Heart left ventricle (tissue), 16 donors: Measurements from ENCODE around the gene WFDC1. TPM values are rescaled to one million over a fixed set of nuclear protein-coding genes. Genes with fewer than 3 reads are reported as not detected.
A peak's percentile ranks its signal among the peaks of the same experiment; 100 is the strongest.

Source experiments
- ATAC-seq, 4 donors: fragments of 200-7000 bp; cut with Tn5 transposase; one replicate each; pipeline ENCODE4 v1.9.1; 2020 to 2022; ENCODE audit warnings: moderate library complexity in 4 of 4, mild to moderate bottlenecking in 3 of 4, moderate number of reproducible peaks in 1 of 4
- DNase-seq, 5 donors: peaks; one replicate each; pipeline ENCODE4 v3.0.0-alpha.2; 2020
- H3K27ac ChIP-seq, 12 donors: fragments of 200-600 bp; sonication (generic) in 4 of 12; one replicate each; pipeline versions ENCODE4 v1.5.0 to v1.8.0; 2016 to 2022; ENCODE audit warnings: mild to moderate bottlenecking in 2 of 12
- H3K27me3 ChIP-seq, 9 donors: fragments of 200-600 bp; sonication (generic) in 2 of 9; one replicate each; pipeline versions ENCODE4 v1.5.1 to v1.8.0; 2016 to 2022; ENCODE audit warnings: mild to moderate bottlenecking in 3 of 9
- H3K36me3 ChIP-seq, 9 donors: fragments of 200-600 bp; sonication (generic) in 2 of 9; one replicate each; pipeline versions ENCODE4 v1.5.0 to v1.8.0; 2018 to 2022; ENCODE audit warnings: mild to moderate bottlenecking in 2 of 9
- H3K4me1 ChIP-seq, 12 donors: fragments of 200-600 bp; sonication (generic) in 4 of 12; one replicate each; pipeline versions ENCODE4 v1.5.0 to v1.8.0; 2016 to 2022; ENCODE audit warnings: mild to moderate bottlenecking in 3 of 12
- H3K4me3 ChIP-seq, 12 donors: fragments of 200-600 bp; sonication (generic) in 4 of 12; one replicate each; pipeline versions ENCODE4 v1.5.0 to v1.8.0; 2017 to 2022; ENCODE audit warnings: mild to moderate bottlenecking in 9 of 12, moderate library complexity in 4 of 12
- H3K9me3 ChIP-seq, 12 donors: fragments of 200-600 bp; sonication (generic) in 4 of 12; one replicate each; pipeline versions ENCODE4 v1.5.0 to v1.8.0; 2016 to 2022; ENCODE audit warnings: mild to moderate bottlenecking in 1 of 12
- CTCF ChIP-seq, 12 donors: fragments of 200-600 bp; sonication (generic) in 4 of 12; IDR thresholded peaks; one replicate each; pipeline versions ENCODE4 v1.5.0 to v1.8.0; 2018 to 2022; ENCODE audit warnings: antibody characterized with exemption in 12 of 12, mild to moderate bottlenecking in 5 of 12
- POLR2A ChIP-seq, 2 donors: fragments of 450-650 bp; IDR thresholded peaks; one replicate each; pipeline ENCODE4 v1.6.1; 2017; ENCODE audit warnings: antibody characterized with exemption in 2 of 2, mild to moderate bottlenecking in 2 of 2, moderate library complexity in 2 of 2
- WGBS, 4 donors: extraction: QIAGEN DNeasy Blood & Tissue Kit in 2 of 4; methylation state at CpG; one replicate each; pipeline versions ENCODE4 v1.1.5 to v1.1.7; 2013 to 2018; 5-methylcytosine and 5-hydroxymethylcytosine counted together
- intact Hi-C, 10 donors: fragments of 100-400 bp; cut with DNase I; formaldehyde crosslinking; loops; one replicate each; pipeline versions ENCODE4 v1.11.1 to v1.14.2; 2022
- polyA plus RNA-seq, 2 donors: library from polyadenylated mRNA; stranded (reverse); fragments of 200-250 nt; gene quantifications; one replicate each; pipeline ENCODE4 v1.2.3, GENCODE V29; 2013
- total RNA-seq, 9 donors: library from RNA; depleted of rRNA in 2 of 9; stranded (reverse); fragments of >200 nt in 2 of 9; fragmentation: NEBNext Ultra II Directional in 3 of 9; extraction: Animal tissue kit (Norgen Biotek cat#: 25700) in 3 of 9; gene quantifications; one replicate each; pipeline versions ENCODE4 v1.1.0 to v1.2.4, GENCODE V29; 2016 to 2023
- donor health status: ischemic (EF 13 %, LVEDD 7.1; RV severe dilation, severe dysfunction).
- donor health status: healthy with polysubstance abuse.
- donor health status: DM: no; HTN: yes; CAD: no.
- donor health status: DM: no; HTN: no; CAD: no.
- donor health status: ischemic (EF 25% LVEDD 6.9; RV normal size, moderate dysfunction).
- donor health status: ischemic (EF 25% LVEDD 5.7; RV mildly dilated, moderate dysfunction).
- donor health status: healthy.
- donor health status: DM: yes; HTN: yes; CAD: no.
- donor health status: ischemic (EF 35%, LVEDD 5.7; RV mildly dilated, moderate dysfunction).
- donor health status: nonischemic (EF 11% LVEDD 7.7; RV severe dilation, severe dysfunction).
- donor health status: DM: yes; HTN: yes; CAD: no.
- donor health status: PGD.
- donor health status: ischemic (EF 29% LVEDD 5.4; RV normal size, mild dysfunction).
- donor health status: nonischemic (EF 23%, LVEDD 6.1; RV moderate dilation, normal function).

Gene WFDC1
- total and polyA plus RNA-seq, 11 donors: 0.50 to 5.4 (median 1.6) TPM

GRCh38 chr16:84310642-84311041 is 16.0 kb downstream of the WFDC1 start:
- no peak overlapping the region for H3K27ac ChIP-seq
- H3K4me3 ChIP-seq: no peak overlapping the region
- H3K36me3 ChIP-seq: no peaks in the 10 kb centered on the region
- intact Hi-C loops: loop anchor here in 1 of 10 donors (10.0 kb wide), 1 partner anchor 336 kb away; no protein-coding TSS in a partner anchor
- WGBS, 4 donors: 89 to 92% (median 90%) methylated on average over 7 of the region's 7 CpGs
- peaks cover 3 to 29% (median 14%) of the 10 kb centered on the region in 9 donors for H3K27me3 ChIP-seq
- no peaks in the 10 kb centered on the region for H3K9me3 ChIP-seq
- DNase-seq (no peak), ATAC-seq (no peak)
- TF ChIP-seq POLR2A (IDR thresholded peaks at IDR 0.05): no peak
- TF ChIP-seq CTCF (IDR thresholded peaks at IDR 0.05): no peak
- H3K4me1 ChIP-seq: peaks cover 0 to 7% (median 0%) of the 10 kb centered on the region in 12 donors

GRCh38 chr16:84312783-84313382 is 18.2 kb downstream of the WFDC1 start:
- DNase-seq (no peak), ATAC-seq (peak in 1 of 4 donors; percentile 23)
- H3K27ac ChIP-seq: no peak overlapping the region
- intact Hi-C loops: loop anchor here in 1 of 10 donors (10.0 kb wide), 1 partner anchor 338 kb away; no protein-coding TSS in a partner anchor
- H3K9me3 ChIP-seq: peaks cover 0 to 6% (median 3%) of the 10 kb centered on the region in 12 donors
- H3K4me1 ChIP-seq: peaks cover 0 to 7% (median 0%) of the 10 kb centered on the region in 12 donors
- 6 to 9% (median 7%) methylated on average over 33 to 55 of the region's 55 CpGs for WGBS, 4 donors
- H3K36me3 ChIP-seq: no peaks in the 10 kb centered on the region
- H3K4me3 ChIP-seq: peak overlapping the region in 1 of 12 donors; percentile 23
- TF ChIP-seq POLR2A (IDR thresholded peaks at IDR 0.05): no peak
- TF ChIP-seq CTCF (IDR thresholded peaks at IDR 0.05): no peak
- H3K27me3 ChIP-seq: peaks cover 3 to 28% (median 14%) of the 10 kb centered on the region in 9 donors

GRCh38 chr16:84313921-84314320 is 19.2 kb downstream of the WFDC1 start:
- no peak for ATAC-seq
- WGBS, 4 donors: 59 to 67% (median 62%) methylated on average over 10 of the region's 10 CpGs
- intact Hi-C loops: loop anchor here in 1 of 10 donors (10.0 kb wide), 1 partner anchor 339 kb away; no protein-coding TSS in a partner anchor

More at GRCh38 chr16:84313921-84314320, 19.2 kb downstream of the WFDC1 start:
- Histone ChIP-seq H3K27me3 (peaks cover 3 to 28% (median 14%) of the 10 kb centered on the region in 9 donors), H3K36me3 (no peaks in the 10 kb centered on the region), H3K4me3 (no peak overlapping the region), H3K9me3 (peaks cover 0 to 9% (median 4%) of the 10 kb centered on the region in 12 donors), H3K27ac (no peak overlapping the region), H3K4me1 (peaks cover 0 to 7% (median 0%) of the 10 kb centered on the region in 12 donors)
- no peak for DNase-seq
- TF ChIP-seq POLR2A (IDR thresholded peaks at IDR 0.05) (no peak), CTCF (IDR thresholded peaks at IDR 0.05) (no peak)
